PC-9 (cell line): Measurements from ENCODE around the gene UBTD1.

Source experiments
- EZH2 ChIP-seq: fragments of 200-600 bp; sonication (generic); IDR thresholded peaks from 2 replicates; pipeline ENCODE4 v1.8.0; 2017; ENCODE audit warnings: antibody characterized with exemption, low read depth
- TF ChIP-seq, protein P1 (sequence below): fragments of 200-600 bp; sonication (generic); conservative IDR thresholded peaks from 2 replicates; pipeline ENCODE4 v1.6.1; 2017; ENCODE audit warnings: mixed run types, antibody characterized with exemption, mild to moderate bottlenecking, moderate library complexity

DNA sequence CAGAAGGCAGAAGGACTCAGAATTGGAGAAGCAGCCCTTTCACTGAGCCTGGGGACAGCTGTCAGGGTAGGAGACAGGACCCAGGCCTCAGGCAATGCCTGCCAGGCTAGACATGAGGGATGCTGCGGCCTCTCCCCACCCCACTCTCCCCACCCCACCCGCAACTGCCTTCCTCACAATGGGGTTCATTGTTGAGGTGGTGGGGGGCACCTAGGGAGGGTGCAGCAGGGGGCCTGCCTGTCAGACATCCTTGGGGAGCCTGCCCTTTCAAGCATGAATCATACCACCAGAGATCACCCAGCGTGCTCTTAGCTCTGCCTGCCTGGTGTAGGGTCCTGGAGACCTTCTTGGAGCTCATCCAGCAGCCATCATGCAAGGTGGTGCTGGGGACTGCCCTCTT is 90.8 kb downstream of the UBTD1 start, which contains the start of gene C10orf62:
- TF ChIP-seq, protein P1, sequence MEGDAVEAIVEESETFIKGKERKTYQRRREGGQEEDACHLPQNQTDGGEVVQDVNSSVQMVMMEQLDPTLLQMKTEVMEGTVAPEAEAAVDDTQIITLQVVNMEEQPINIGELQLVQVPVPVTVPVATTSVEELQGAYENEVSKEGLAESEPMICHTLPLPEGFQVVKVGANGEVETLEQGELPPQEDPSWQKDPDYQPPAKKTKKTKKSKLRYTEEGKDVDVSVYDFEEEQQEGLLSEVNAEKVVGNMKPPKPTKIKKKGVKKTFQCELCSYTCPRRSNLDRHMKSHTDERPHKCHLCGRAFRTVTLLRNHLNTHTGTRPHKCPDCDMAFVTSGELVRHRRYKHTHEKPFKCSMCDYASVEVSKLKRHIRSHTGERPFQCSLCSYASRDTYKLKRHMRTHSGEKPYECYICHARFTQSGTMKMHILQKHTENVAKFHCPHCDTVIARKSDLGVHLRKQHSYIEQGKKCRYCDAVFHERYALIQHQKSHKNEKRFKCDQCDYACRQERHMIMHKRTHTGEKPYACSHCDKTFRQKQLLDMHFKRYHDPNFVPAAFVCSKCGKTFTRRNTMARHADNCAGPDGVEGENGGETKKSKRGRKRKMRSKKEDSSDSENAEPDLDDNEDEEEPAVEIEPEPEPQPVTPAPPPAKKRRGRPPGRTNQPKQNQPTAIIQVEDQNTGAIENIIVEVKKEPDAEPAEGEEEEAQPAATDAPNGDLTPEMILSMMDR = no peak
- no peak for TF ChIP-seq EZH2
